GM08714 (cell line): ENCODE results near the gene MYD88.
A peak's percentile ranks its signal among the peaks of the same experiment; 100 is the strongest.

Source experiments
- H3K4me3 ChIP-seq: fragments of 200-500 bp; sonication (Bioruptor generic); 2 replicates; pipeline ENCODE4 v1.5.1; 2014; ENCODE audit warnings: mild to moderate bottlenecking, low read length, inconsistent platforms
- ZNF274 ChIP-seq: IDR thresholded peaks from 2 replicates; pipeline ENCODE4 v1.6.1; 2012; ENCODE audit warnings: mild to moderate bottlenecking, low read depth, low read length

The MYD88 gene

DNA sequence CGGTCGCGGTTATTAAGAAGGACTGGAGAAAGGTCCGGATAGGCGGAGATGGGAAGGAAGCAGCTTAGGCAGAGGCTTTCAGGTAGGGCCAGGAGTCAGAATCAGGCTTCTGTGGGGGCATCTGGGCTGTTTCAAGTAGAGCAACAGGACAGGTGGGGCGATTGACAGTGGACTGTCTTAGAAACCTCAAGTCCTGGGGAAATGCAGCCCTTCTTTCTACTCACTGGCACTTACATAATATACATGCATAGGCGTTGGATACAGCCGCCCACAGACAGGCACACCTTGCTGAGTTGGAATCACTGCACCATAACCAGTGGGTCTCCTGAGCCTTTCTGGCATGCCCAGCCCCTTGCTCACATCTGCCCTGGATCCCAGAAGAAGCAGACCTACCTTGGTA lies 730 bp downstream of the MYD88 start:
- H3K4me3 ChIP-seq, result peak overlapping the region; percentile 87
- TF ChIP-seq ZNF274, result no peak

- H3K4me3 ChIP-seq, result peak overlapping the region; percentile 87; the same call in 1 of the 2 replicates
- TF ChIP-seq ZNF274, result no peak
Measured at GRCh38 chr3:38139652-38140051, 1.2 kb downstream of the MYD88 start.

GRCh38 chr3:38140326-38141172 lies 2.1 kb downstream of the MYD88 start:
- no peak for TF ChIP-seq ZNF274
- H3K4me3 ChIP-seq, result peak overlapping the region; percentile 87; the same call in 1 of the 2 replicates

GRCh38 chr3:38141173-38141951 lies 2.9 kb downstream of the MYD88 start:
- no peak for TF ChIP-seq ZNF274
- no peak overlapping the region for H3K4me3 ChIP-seq

DNA sequence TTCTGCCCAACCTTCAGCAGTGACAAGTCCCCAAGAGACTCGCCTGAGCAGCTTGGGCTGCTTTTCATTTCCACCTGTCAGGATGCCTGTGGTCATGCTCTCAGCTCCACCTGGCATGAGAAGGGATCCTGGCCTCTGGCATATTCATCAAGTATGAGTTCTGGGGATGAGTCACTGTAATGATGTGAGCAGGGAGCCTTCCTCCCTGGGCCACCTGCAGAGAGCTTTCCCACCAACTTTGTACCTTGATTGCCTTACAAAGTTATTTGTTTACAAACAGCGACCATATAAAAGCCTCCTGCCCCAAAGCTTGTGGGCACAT lies 3.5 kb downstream of the MYD88 start:
- no peak for TF ChIP-seq ZNF274
- no peak overlapping the region for H3K4me3 ChIP-seq

DNA sequence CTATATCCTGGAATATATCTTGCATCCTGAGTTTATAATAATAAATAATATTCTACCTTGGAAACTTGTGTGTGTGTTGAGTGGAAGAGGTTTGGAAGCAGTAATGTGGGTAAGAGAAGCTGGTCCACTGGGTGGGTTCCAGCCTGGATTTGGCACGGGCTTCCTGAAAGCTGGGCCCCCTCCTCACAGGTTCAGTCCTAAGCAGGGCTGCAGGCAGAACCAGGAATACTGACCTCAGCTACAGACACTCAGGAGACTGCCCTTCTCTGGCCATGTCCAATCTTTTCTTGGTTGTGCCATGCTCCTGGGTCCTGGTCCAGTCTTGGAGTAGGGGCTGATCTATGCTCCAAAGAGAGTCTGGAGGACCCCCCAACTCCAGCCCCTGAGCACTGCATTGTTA lies 4.5 kb downstream of the MYD88 start:
- no peak for TF ChIP-seq ZNF274
- no peak overlapping the region for H3K4me3 ChIP-seq

GRCh38 chr3:38143511-38143910 lies 5.0 kb downstream of the MYD88 start:
- H3K4me3 ChIP-seq, result no peak overlapping the region
- no peak for TF ChIP-seq ZNF274

DNA sequence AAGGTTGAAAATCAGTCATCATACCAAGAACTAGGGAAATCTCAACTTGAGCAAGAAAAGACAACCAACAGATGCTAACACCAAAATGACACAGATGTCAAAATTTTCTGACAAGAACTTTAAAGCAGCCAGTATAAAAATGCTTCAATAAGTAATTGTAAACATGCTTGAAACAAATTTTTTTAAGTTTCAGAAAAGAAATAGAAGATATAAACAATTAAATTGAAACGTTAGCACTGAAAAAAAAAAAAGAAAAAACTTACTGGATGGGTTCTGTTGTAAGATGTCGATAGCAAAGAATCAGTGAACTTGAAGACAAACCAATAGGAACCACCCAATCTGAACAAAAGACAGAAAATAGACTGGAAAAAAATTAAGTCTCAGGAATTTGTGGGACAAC lies 8.0 kb downstream of the MYD88 start:
- no peak for TF ChIP-seq ZNF274
- no peak overlapping the region for H3K4me3 ChIP-seq

- H3K4me3 ChIP-seq, result no peak overlapping the region
- TF ChIP-seq ZNF274, result no peak
Measured at GRCh38 chr3:38147421-38147820, 9.0 kb downstream of the MYD88 start.

- H3K4me3 ChIP-seq, result no peak overlapping the region
- no peak for TF ChIP-seq ZNF274
Measured at GRCh38 chr3:38148311-38148882, 9.9 kb downstream of the MYD88 start.

DNA sequence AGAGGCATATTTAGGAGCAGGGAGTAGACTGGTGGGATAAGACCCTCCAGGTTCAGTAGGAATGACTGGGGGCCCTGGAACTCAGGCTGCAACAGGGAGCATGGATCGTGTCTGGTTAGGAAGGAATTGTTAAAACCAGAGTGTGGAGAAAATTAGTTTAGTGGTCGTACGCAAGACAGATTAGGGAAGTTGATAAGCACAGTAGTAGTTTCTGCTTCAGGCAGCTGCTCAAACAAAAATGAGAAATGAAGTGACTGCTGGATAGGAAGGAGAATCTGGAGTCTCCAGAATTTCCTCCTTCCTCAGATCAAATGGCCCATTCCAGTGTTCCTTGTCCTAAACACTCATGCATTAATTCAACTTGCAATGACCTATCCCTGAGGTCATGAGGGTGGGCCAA lies 11.2 kb downstream of the MYD88 start:
- H3K4me3 ChIP-seq, result no peak overlapping the region
- TF ChIP-seq ZNF274, result no peak

GRCh38 chr3:38150780-38151528 lies 12.5 kb downstream of the MYD88 start:
- H3K4me3 ChIP-seq, result no peak overlapping the region
- TF ChIP-seq ZNF274, result no peak

GRCh38 chr3:38151667-38152265 lies 13.3 kb downstream of the MYD88 start:
- TF ChIP-seq ZNF274, result no peak
- H3K4me3 ChIP-seq, result no peak overlapping the region

GRCh38 chr3:38152609-38153008 lies 14.1 kb downstream of the MYD88 start:
- no peak for TF ChIP-seq ZNF274
- no peak overlapping the region for H3K4me3 ChIP-seq
